Pons (tissue), 1 donor: Measurements from ENCODE around the gene MUC20.
"Not testable (repeated sequence)": the region's sequence is repeated elsewhere in the genome, so short reads cannot be mapped to it uniquely, and the experiment has no call there.

Experiments used
- DNase-seq: peaks from one replicate; pipeline ENCODE4 v3.0.0-alpha.2; 2016; ENCODE audit warnings: low spot score

Gene MUC20

GRCh38 chr3:195720831-195721506 is at the start of gene MUC20:
Gene MUC20, plus strand, starts transcription at chr3:195720978. Its CDS starts 30 bp downstream, at chr3:195721008.
- not testable (repeated sequence) for DNase-seq

GRCh38 chr3:195671283-195671682 is 49.5 kb upstream of the MUC20 start:
- DNase-seq: not testable (repeated sequence)

GRCh38 chr3:195673711-195674110 is 47.1 kb upstream of the MUC20 start:
- not testable (repeated sequence) for DNase-seq

- not testable (repeated sequence) for DNase-seq
These were observed 42.3 kb upstream of the MUC20 start for GRCh38 chr3:195678391-195679015.

GRCh38 chr3:195680690-195681089 is 40.1 kb upstream of the MUC20 start:
- DNase-seq: not testable (repeated sequence)

GRCh38 chr3:195681458-195682103 is 39.2 kb upstream of the MUC20 start:
- not testable (repeated sequence) for DNase-seq

- DNase-seq: not testable (repeated sequence)
These were observed 38.6 kb upstream of the MUC20 start for GRCh38 chr3:195682104-195682742.

GRCh38 chr3:195683722-195684526 is 36.9 kb upstream of the MUC20 start:
- not testable (repeated sequence) for DNase-seq

GRCh38 chr3:195684527-195685257 is 36.1 kb upstream of the MUC20 start:
- not testable (repeated sequence) for DNase-seq

GRCh38 chr3:195686537-195687208 is 34.1 kb upstream of the MUC20 start:
- DNase-seq: not testable (repeated sequence)

GRCh38 chr3:195687209-195687760 is 33.5 kb upstream of the MUC20 start:
- not testable (repeated sequence) for DNase-seq

- DNase-seq: not testable (repeated sequence)
These were observed 32.2 kb upstream of the MUC20 start for GRCh38 chr3:195688471-195689183.

GRCh38 chr3:195689184-195690070 is 31.4 kb upstream of the MUC20 start:
- DNase-seq: not testable (repeated sequence)

- DNase-seq: no peak
These were observed 29.8 kb upstream of the MUC20 start for GRCh38 chr3:195690951-195691350.

GRCh38 chr3:195691596-195692353 is 29.0 kb upstream of the MUC20 start:
- not testable (repeated sequence) for DNase-seq

- no peak for DNase-seq
These were observed 28.5 kb upstream of the MUC20 start for GRCh38 chr3:195692354-195692685.

GRCh38 chr3:195692781-195693427 is 27.9 kb upstream of the MUC20 start:
- no peak for DNase-seq
